Bone marrow (tissue), 2 donors: Measurements from ENCODE around the gene RTL10.

Experiments
- DNase-seq, 2 donors: peaks; one replicate each; lab custom pipeline; 2025; lab: John Stamatoyannopoulos, UW

Gene RTL10

GRCh38 chr22:19862619-19863246 lies 8.1 kb upstream of the RTL10 start:
- DNase-seq: no peak

- DNase-seq: no peak
These were observed 5.3 kb upstream of the RTL10 start for GRCh38 chr22:19859861-19860510.

- no peak for DNase-seq
These were observed 2.7 kb upstream of the RTL10 start for GRCh38 chr22:19857382-19857781.

GRCh38 chr22:19855504-19856409 lies 1.1 kb upstream of the RTL10 start:
- peak; percentile 30 to 59 for DNase-seq

GRCh38 chr22:19853879-19854777 lies 546 bp downstream of the RTL10 start:
- no peak for DNase-seq

- no peak for DNase-seq
These were observed 1.4 kb downstream of the RTL10 start for GRCh38 chr22:19853058-19853878.

GRCh38 chr22:19852177-19852781 lies 2.4 kb downstream of the RTL10 start:
- DNase-seq: no peak

- DNase-seq: no peak
These were observed 3.1 kb downstream of the RTL10 start for GRCh38 chr22:19851291-19852176.

GRCh38 chr22:19850763-19851109 lies 3.9 kb downstream of the RTL10 start:
- DNase-seq: no peak

GRCh38 chr22:19849835-19850762 lies 4.6 kb downstream of the RTL10 start:
- DNase-seq: no peak

- DNase-seq: no peak
These were observed 6.1 kb downstream of the RTL10 start for GRCh38 chr22:19848298-19849224.

- no peak for DNase-seq
These were observed 7.4 kb downstream of the RTL10 start for GRCh38 chr22:19847345-19847632.

- DNase-seq: no peak
These were observed 7.9 kb downstream of the RTL10 start for GRCh38 chr22:19846620-19847344.

GRCh38 chr22:19845054-19845722 lies 9.5 kb downstream of the RTL10 start:
- no peak for DNase-seq

- DNase-seq: peak; percentile 29 to 61
These were observed 10.2 kb downstream of the RTL10 start for GRCh38 chr22:19844377-19845053.
